GM21367 (cell line): ENCODE data around the gene PPIG.
"Not testable (repeated sequence)": the region's sequence is repeated elsewhere in the genome, so short reads cannot be mapped to it uniquely, and the experiment has no call there.

Experiments
- ATAC-seq: cut with Tn5 transposase; IDR thresholded peaks from one replicate; pipeline ENCODE4 v1.9.1; 2021; ENCODE audit not compliant: unreplicated experiment

The PPIG gene

DNA sequence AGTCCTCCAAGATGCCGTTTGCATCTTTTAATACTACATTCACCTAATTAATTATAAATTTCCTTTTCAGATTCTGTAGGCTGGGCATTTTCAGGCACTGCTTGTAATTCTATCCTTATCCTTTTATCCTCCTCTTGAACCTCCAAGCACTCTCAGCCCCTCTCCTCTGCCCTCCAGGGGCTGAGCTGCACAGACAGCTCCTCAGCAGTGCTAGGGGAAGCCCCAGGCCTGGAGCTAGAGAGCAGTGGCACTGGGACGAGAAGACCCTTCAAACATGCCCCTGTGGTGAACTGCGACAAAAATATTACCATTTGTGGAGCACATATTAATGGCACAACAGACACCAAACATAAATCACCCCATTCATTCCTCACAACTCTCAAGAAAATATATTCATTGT is 77.1 kb downstream of the PPIG start:
- no peak for ATAC-seq

DNA sequence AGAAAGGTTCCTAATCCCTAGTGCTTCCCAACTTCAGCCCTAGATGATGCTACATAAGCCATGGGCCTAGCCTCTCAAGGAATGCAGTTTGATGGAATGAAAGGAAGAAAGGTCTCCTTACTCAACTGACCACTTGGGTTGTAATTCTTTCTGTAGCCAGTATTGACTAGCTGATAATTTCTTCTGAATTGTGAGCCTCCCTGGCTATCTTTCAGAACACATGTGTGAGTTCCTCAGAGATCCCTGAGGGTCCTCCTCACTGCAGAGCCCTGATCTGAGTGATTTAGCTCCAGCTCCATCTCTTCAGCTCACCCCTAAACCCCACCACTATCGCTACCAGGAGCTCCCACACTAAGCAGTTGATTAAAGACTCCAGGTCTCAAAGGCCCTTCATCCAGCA is 78.6 kb downstream of the PPIG start:
- ATAC-seq = no peak

DNA sequence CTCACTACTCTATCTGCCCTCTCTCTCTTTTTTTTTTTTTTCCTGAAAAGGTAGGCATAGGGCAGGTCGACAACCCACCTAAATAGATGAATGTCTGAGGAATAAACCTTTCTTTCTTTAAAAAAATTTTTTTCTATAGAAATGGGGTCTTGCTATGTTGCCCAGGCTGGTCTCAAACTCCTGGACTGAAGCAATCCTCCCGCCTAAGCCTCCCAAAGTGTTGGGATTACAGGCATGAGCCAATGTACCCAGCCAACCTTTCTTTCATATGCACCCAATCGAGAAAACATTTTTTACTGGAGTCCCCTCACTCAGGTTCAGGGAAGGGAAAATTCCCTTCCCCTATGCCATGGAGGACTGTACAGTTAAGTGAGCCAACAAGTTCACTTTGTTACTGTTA is 79.1 kb downstream of the PPIG start:
- no peak for ATAC-seq

DNA sequence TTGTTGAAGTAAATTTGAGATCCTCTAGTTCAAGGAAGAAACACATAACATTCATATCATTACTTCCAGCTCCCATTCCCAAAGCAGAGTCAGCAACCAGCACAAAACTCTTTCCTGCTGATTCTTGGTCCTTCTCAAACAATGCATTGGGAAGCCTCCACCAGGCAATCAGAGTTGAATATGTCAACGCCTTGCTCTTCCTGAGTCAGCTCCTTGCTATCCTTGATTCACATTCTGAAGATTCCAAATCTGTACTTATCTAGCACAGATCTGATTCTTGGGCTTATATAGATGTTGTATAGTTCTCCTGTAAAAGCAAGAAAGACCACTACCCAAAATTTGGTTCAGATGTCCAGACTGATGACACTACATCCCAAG is 80.4 kb downstream of the PPIG start:
- no peak for ATAC-seq

DNA sequence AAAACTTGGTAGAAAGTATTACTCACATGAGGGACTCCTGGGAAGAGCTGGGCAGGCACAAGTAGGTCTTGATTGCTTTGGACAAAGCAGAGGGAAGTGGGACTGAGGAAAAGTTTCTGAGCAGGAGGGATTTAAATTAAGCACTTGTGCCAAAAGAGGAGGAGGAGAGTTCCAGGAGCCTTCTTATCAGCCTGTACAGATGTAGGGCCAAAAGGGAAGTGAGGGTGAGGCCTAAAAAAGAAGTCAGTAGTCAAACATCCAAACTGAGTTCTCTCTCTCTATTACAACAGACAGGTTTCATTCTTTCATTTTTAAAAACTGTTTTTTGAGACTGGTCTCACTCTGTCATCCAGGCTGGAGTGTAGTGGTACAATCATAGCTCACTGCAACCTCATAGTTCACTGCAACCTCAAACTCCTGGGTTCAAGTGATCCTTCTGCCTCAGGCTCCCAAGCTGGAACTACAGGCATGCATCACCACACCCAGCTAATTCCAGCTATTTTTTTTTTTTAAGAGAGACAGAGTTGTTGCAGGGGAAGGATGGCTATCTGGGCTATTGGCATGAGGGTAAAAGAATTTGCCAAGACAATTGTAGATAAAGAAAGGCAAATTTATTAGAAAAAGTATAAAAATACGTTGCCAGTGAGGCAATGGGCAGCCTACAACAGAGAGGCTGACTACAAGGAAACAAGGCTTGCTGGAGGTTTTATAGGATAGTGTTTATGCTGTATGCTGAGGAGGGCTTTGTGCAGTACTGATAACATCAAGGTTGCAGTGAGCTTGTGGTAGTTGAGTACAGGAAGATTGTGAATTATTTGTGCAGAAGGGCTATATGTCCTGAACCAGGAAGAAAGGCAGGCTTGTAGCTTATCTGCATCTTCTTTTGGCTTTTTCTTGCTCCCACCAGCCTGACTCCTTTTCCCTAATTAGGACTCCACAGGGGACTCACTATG is 81.1 kb downstream of the PPIG start:
- ATAC-seq = no peak

DNA sequence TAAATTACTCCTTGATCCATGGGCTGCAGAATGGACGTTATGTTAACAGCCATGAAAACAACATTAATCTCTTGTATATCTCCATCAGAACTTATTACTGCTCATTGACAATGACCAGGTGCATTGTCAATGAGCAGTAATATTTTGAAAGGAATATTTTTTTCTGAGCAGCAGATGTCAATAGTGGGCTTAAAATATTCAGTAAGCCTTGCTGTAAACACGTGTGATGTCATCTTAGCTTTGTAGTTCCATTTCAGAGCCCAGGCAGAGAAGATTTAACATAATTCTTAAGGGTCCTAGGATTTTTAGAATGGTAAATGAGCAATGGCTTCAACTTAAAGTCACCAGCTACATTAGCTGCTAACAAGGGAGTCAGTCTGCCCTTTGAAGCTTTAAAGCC is 83.4 kb downstream of the PPIG start:
- no peak for ATAC-seq

DNA sequence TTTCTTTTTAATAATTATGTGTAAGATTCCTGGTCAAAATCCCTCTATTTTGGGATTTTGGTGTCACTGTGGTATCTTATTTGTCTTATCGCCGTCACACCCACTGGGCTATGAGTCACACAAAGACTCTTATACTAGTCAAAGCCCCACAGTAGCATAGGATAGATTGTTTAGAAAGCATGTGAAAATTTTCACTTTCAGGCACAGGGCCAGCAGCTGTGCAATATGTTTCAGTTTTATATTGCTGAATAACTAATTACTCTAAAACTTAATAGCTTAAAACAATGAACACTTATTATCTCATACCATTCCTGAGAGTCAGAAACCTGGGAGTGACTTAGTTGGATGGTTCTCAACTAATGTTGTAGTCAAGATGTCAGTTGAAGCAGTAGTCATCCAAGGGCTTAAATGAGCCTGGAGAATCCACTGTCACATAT is 86.1 kb downstream of the PPIG start:
- no peak for ATAC-seq

DNA sequence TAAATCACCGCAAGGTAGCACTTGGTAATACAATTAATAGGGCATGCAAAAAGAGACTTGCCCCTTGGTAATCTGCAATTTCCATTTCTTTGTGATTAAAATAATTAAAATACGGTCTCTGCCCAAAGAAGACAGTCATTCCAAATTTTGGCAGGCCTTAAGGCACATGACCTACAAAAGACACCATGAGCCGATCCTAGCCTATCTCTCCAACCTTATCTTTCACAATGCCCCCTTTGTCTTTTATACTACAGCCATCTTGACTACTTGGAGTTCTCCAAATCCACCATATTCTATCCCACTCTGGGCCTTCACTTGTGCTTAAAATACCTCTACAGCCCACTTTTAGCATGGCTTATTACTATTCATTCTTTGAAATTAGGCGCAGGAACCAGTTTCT is 86.8 kb downstream of the PPIG start:
- ATAC-seq = no peak

DNA sequence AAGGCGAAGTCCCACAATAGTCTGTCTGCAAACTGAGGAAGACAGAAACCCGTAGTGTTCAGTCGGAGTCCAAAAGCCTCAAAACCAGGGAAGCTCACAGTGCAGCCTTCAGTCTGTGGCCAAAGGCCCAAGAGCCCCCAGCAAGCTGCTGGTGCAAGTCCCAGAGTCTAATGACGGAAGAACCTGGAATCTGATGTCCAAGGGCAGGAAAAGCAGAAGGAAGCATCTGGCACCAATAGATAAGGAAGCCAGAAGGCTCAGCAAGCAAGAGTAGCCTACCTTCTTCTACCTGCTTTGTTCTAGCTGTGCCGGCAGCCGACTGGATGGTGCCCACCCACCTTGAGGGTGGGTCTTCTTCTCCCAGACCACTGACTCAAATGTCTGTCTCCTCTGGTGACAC is 88.3 kb downstream of the PPIG start:
- no peak for ATAC-seq

DNA sequence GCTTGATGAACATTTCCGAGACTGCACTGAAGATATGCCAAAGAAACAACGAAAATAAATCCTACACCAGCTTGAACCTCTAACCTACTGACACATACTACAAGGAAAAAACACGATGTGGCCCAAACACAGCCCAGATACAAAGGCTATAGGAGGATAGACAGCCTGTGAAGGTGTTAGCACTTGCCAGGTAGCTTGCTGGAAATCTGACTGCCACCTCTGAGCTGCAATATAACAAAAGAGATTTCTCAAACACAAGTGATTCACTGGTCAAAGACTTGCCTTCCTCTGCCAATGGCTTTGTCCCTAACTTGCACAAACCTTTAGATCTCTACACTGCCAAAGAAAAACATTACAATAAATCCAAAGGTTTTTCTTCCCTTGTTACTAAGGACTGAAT is 89.0 kb downstream of the PPIG start:
- no peak for ATAC-seq

DNA sequence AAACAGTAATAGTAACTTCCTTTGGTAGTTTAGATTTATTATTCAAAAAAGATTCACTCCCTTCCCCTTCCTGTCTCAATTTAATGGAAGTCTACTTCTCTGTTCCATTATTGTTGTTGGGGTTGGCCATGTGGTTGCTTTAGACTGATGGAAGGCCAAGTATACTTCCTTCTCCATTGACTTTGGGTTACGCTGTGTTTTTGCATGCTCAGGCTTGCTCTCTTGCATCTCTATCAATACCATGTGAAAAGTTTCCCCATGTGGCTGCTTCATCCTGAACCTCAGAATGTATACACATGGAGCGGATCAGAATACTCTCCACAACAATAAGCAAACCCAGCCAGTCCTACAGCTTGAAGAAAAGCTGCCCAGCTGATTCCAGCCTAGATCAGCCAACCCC is 89.8 kb downstream of the PPIG start:
- ATAC-seq = no peak

DNA sequence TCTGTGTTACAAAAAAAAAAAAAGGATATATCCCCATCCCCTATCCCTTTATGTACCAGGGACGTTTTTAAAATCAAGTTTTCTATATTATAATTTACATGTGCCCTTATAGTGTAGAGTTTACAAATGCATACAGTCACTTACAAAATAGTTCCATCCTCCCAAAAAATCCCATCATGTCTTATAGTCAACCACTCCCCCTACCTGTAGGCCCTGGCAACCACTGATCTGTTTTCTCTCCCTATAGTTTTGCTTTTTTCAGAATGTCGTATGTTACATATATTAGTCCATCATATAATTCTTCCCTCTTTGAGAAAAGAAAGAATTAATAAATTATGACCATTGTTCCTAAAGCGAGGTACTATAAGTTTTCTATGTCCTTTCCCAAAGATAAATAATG is 92.2 kb downstream of the PPIG start:
- no peak for ATAC-seq

DNA sequence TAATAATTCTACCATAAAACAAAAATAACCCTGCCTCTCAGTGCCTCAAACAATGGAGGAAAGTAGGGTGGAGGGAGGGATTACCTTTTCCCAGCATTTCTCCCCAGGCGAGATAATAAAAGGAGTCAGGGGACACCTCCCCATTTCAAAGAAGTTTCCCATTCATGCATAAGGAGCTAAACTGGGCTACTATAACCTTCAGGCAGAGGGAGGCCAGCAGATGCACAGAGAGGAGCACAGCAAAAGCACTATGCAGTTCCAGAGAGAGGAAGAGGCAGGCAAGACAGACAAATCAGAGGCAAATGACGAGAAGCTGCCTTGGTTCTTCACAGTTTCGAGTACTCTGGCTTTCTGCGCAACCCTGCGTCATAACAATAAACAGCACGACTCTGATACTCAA is 92.7 kb downstream of the PPIG start:
- no peak for ATAC-seq

DNA sequence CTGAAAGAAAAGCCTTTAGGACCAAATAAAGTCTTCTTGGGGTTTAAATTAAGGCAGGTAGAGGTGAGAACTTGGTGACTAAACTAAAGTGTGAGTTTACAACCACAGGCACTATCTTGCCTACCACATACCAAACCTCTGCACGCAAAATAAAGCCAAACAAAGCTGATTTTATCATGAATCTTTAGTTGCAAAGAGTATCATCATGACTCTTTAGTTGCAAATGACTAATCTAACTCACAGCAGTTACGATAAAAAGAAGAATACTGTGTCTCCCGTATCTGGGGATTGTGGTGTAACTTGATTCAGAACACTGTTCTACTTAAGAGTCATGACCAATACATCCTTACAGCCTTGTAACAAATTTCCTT is 98.9 kb downstream of the PPIG start:
- ATAC-seq = no peak

DNA sequence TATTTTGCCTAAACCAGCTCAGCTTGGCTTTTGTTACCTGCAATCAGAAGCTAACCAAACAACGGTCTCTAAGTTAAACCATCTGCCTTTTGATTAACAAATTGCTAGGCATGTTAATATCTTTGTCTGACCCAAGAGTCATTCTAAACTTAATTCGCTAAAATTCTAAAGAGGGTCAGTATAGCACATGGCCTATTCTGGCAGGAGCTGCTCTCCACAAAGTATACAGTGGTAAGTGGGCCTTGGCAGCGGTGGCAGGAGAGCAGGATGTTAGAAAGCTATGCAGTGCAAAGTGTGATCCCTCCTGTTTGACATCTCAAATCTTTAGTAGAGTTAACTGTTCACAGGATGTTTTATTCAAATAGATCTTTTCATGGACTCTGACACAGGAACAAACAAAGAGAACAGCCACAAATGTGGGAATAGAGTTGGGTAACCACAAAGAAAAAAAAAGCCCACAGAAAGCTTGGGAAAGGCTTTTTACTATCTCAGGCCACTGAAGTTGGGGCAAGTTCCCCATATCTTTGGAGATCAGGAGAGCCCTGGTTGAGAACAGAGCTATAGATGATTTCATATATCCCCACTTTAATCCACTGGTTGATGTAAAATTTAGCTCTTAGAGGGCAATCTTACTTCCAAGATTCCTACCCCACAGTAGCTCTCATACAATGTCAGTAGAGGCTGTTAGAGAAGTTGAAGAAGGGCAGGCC is 99.4 kb downstream of the PPIG start:
- no peak for ATAC-seq

DNA sequence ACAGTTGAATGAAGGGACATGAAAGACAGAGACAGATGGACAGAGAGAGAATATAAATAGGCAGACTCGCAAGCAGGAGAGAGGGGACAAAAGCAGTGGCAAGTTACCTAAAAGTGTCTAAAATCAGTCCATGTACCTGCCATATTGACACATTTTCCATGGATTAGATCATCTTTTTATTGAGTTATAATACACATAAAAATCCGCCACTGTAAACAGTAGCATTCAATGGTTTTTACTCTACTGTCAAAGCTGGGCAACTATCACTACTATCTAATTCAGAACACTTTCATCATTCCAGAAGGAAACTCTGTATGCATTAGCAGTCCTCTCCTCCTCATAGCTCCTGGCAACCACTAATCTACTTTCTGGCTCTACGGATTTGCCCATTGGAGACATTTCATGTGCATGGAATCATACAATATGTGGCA is 100.0 kb downstream of the PPIG start:
- no peak for ATAC-seq

DNA sequence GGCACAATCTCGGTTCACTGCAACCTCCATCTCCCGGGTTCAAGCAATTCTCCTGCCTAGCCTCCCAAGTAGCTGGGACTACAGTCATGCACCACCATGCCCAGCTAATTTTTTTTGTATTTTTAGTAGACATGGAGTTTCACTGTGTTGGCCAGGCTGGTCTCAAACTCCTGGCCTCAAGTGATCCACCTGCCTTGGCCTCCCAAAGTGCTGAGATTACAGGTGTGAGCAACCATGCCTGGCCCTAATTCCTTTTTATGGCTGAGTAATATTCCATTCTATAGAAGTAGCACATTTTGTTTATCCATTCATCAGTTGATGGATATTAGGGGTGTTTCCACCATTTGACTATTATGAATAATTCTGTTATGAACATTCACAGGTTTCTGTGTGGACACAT is 100.6 kb downstream of the PPIG start:
- not testable (repeated sequence) for ATAC-seq

DNA sequence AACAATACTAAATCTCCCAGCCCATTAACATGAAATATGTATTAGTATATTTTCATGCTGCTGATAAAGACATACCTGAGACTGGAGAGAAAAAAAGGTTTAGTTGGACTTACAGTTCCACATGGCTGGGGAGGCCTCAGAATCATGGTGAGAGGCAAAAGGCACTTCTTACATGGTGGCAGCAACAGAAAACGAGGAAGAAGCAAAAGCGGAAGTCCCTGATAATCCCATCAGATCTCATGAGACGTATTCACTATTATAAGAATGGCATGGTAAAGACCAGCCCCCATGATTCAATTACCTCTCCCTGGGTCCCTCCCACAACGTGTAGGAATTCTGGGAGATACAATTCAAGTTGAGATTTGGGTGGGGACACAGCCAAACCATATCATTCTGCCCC is 102.7 kb downstream of the PPIG start:
- not testable (repeated sequence) for ATAC-seq

DNA sequence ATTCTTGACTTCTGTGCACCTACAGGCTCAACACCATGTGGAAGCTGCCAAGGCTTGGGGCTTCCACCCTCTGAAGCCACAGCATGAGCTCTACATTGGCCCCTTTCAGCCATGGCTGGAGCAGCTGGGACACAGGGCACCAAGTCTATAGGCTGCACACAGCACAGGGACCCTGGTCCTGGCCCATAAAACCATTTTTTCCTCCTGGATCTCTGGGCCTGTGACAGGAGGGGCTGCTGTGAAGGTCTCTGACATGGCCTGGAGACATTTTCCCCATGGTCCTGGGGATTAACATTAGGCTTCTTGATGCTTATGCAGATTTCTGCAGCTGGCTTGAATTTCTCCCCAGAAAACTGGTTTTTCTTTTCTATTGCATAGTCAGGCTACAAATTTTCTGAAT is 103.8 kb downstream of the PPIG start:
- not testable (repeated sequence) for ATAC-seq

DNA sequence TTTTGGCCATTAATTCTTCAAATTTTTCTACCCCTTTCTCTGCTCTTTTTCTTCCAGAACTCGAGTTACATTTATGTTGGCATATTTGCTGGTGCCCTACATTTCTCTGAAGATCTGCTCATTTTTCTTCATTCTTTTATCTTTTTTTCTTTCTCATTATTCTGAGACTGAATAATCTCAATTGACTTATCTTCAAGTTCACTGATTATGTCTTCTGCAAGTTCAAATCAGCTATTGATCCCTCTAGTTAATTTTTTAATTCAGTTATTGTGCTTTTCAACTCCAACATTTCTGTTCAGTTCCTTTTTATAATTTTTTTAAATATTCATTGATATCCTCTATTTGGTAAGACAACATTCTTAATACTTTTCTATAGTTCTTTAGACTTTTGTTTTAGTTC is 106.8 kb downstream of the PPIG start:
- ATAC-seq = no peak
